ENCODE data around the gene ZNF439. TPM values are rescaled to one million over a fixed set of nuclear protein-coding genes. Genes with fewer than 3 reads are reported as not detected.

ZNF439 gene
- total RNA-seq, 4 donors from 2014 or later, result 3.8 to 7.7 (median 4.6) TPM

DNA sequence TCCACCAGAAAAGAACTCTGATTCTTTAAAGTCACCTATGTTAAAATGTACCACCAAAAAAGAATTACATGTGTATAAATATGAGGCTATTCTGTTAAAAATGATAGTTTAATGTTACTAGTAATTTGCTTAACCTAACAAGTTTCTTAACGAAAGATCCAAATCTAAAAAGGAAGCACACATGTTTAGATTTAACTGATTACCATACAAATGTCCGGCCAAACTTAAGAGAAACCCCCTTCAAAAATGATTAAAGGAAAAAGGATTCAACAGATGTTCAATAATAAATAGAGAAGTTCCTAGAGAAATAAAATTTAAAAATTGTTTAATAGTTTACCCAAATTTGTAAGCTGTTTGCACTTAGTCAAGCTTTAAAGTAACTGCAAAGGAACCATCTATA is 34.1 kb downstream of the ZNF439 start:
- TF ChIP-seq, protein P1, sequence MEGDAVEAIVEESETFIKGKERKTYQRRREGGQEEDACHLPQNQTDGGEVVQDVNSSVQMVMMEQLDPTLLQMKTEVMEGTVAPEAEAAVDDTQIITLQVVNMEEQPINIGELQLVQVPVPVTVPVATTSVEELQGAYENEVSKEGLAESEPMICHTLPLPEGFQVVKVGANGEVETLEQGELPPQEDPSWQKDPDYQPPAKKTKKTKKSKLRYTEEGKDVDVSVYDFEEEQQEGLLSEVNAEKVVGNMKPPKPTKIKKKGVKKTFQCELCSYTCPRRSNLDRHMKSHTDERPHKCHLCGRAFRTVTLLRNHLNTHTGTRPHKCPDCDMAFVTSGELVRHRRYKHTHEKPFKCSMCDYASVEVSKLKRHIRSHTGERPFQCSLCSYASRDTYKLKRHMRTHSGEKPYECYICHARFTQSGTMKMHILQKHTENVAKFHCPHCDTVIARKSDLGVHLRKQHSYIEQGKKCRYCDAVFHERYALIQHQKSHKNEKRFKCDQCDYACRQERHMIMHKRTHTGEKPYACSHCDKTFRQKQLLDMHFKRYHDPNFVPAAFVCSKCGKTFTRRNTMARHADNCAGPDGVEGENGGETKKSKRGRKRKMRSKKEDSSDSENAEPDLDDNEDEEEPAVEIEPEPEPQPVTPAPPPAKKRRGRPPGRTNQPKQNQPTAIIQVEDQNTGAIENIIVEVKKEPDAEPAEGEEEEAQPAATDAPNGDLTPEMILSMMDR (IDR thresholded peaks at IDR 0.05; ENCODE audit: low read depth), result no peak

DNA sequence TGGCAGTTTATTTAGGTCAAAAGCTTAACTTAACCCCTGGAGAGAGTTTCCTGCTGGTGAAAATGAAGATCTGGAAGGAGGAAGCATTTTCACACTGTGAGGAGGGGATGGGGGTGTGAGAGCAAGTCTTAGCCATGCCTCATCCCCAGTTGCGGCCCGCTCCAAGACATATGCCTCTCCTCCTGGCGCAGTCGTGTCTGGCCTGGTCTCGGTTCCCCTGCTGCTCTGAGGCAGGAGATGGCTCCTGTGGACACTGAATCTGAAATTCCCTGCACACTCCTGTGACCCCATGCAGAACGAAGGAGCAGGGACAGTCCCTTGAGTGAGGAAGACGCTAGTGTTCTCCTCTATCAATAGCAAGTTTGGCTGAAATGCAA is 38.7 kb downstream of the ZNF439 start:
- TF ChIP-seq, protein P1 (IDR thresholded peaks at IDR 0.05; ENCODE audit: low read depth), result no peak

DNA sequence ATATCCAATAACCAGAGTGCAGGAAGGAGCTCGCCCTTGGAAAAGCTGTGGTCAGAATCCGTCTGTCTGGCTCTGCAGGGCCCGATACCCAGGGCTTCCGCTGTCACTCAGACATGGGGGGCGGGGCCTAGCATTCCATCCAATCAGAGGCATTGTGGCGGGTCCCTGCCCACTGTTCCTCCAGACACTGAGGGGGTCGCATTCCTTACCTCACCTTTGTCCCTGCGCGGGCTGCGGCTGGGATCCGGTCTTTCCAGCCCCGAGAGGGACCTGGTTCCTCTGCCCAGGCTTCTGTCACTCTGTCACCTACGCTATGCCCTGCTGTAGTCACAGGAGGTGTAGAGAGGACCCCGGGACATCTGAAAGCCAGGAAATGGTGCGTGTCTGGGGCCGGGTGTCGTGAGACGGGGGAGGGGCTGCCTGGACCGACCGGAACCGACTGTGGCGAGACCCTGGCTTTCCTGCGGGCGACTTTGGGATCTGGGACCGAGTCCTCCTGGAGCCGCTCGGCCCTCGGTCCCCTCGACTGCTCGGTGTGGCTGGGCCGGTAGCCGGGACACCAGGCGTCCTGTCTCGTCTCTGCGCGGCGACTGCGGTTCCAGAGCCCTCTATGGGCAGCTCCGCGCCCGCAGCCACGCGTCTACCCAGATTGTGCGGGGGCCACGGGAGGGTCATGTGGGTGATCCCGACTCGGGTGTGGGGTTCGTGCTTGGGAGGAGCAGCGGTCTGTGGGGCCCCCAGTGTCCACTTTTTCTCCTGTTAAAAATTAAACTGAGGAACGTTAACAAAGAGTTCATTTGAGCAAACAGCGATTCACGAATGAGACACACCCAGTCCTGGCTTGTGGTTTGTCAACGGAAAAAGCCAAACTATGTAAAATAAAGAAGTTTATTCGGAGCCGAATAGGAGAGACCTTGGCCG is 39.3 kb downstream of the ZNF439 start, which contains the start of gene ZNF69:
Gene ZNF69, plus strand, starts transcription at position 172 of the 921 bp plus-strand sequence. Its CDS starts 142 bp downstream, at position 314.
- TF ChIP-seq, protein P1 (IDR thresholded peaks at IDR 0.05; ENCODE audit: low read depth), result no peak

DNA sequence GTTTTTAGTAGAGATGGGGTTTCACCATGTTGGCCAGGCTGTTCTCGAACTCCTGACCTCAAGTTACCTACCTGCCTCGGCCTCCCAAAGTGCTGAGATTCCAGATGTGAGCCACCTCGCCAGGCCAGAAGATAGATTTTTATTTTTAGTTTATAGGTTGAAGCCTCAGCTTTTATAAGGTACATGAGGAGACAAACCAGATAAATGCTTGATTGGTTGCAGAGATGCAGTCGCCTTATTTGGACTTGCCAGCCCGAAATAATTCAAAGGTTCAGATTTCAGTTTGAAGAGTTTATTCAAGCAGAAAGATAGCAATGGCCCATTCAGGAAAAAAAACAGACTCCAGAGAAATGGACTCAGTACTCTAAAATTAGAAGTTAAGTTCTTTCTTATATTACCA is 42.1 kb downstream of the ZNF439 start:
- TF ChIP-seq, protein P1 (IDR thresholded peaks at IDR 0.05; ENCODE audit: low read depth), result no peak

DNA sequence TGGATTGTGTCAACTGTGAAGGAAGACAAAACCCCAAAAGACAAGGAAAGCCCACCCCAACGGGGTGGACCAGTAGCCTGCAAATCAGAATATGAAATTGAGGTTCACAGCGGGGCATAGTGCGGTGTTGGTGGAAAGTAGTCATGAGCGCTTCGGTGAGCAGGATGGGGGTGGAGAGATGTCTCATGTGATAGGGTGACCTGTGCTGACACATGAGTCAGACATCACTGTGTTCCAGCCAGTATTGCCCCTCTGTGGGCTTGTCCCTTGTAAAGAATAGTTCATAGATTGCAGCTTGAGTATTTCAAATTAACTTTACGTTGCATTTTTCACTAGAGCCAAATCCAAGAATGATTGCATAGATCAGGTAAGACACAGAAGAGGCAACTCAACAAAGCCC is 46.3 kb downstream of the ZNF439 start:
- TF ChIP-seq, protein P1 (IDR thresholded peaks at IDR 0.05; ENCODE audit: low read depth), result no peak

DNA sequence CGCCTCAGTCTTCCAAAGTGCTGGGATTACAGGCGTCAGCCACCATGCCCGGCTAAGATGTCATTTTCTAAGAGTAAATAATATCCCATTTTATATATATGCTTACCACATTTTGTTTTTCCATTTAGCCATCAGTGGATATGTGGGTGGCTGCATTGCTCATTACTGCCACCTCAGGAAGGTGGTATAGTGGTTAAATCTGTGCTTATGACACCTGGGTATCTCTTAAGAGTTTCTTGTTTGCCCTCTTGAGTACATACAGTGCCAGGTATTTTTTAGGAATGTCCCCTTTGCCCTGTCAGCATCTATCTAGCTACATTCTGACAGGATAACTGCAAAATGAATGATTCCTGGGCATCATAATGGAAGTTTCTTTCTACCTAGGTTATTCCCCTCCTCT is 53.7 kb downstream of the ZNF439 start:
- TF ChIP-seq, protein P1 (IDR thresholded peaks at IDR 0.05; ENCODE audit: low read depth), result no peak

DNA sequence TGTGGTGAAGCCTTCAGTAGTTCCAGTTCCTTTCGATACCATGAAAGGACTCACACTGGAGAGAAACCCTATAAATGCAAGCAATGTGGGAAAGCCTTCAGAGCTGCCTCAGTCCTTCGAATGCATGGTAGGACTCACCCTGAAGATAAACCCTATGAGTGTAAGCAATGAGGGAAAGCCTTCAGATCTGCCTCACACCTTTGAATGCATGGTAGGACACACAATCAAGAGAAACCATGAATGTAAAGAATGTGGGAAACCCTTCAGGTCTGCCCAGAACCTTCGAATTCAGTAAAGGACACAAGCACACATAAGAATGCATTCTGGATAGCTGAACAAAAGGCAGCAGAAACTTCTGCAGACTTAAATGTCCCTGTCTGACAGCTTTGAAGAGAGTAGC is 57.4 kb downstream of the ZNF439 start:
- TF ChIP-seq, protein P1 (IDR thresholded peaks at IDR 0.05; ENCODE audit: low read depth), result no peak

Other genes with a start within 250 kb of the ZNF439 start
- 1 to 10 TPM; 6.4 to 9.3 (median 8.2) TPM for gene ZNF823, start 109.8 kb upstream of the ZNF439 start, total RNA-seq
- gene ZNF441, start 81.7 kb upstream of the ZNF439 start, total RNA-seq, result 10 to 100 TPM; 10.0 to 14.9 (median 11.2) TPM
- gene ZNF491, start 50.2 kb upstream of the ZNF439 start, total RNA-seq, result 1 to 10 TPM; 1.3 to 2.2 (median 1.7) TPM
- 10 to 100 TPM in 2 of 4 donors, 1 to 10 TPM in 2; 8.4 to 12.2 (median 10.3) TPM for gene ZNF440, start 34.5 kb upstream of the ZNF439 start, total RNA-seq
- 10 to 100 TPM; 10.3 to 23.5 (median 11.8) TPM for gene ZNF69, start 39.1 kb downstream of the ZNF439 start, total RNA-seq
- 10 to 100 TPM; 17.8 to 23.9 (median 19.4) TPM for gene ZNF700, start 76.4 kb downstream of the ZNF439 start, total RNA-seq
- 1 to 10 TPM; 3.2 to 7.5 (median 4.6) TPM for gene ZNF763, start 116.3 kb downstream of the ZNF439 start, total RNA-seq
- 1 to 10 TPM; 2.9 to 5.9 (median 3.4) TPM for gene ZNF433, start 187.0 kb downstream of the ZNF439 start, total RNA-seq
- gene ZNF878, start 204.2 kb downstream of the ZNF439 start, total RNA-seq, result under 1 TPM in 1 of 4 donors, not detected in 3; 0.44 TPM
- 10 to 100 TPM in 2 of 4 donors, 1 to 10 TPM in 2; 7.7 to 14.1 (median 10.3) TPM for gene ZNF844, start 216.0 kb downstream of the ZNF439 start, total RNA-seq

Data from subcutaneous adipose tissue (tissue), 4 donors.